Measurements from ENCODE around the gene MYH9. TPM values are rescaled to one million over a fixed set of nuclear protein-coding genes. Genes with fewer than 3 reads are reported as not detected.

Gene MYH9
- total RNA-seq, 2 experiments from 2014 or later, result 624 to 679 TPM

GRCh38 chr22:36243986-36244385 lies 143.8 kb downstream of the MYH9 start:
- ChIA-PET CTCF (interaction anchor here (1.5 to 2.3 kb wide), 2 partner anchors 9 to 243 kb away, joined by 5 to 6 read pairs; partner anchors contain the start of gene APOL1), POLR2A (no interaction called here)
- Mint-ChIP-seq H3K9me3 (peaks cover 8% of the 10 kb centered on the region), H3K27me3 (no peaks in the 10 kb centered on the region), H3K4me1 (ENCODE audit: low read depth) (peaks cover 12% of the 10 kb centered on the region), H3K27ac (no peak overlapping the region), H3K4me3 (no peak overlapping the region), H3K36me3 (ENCODE audit: low read depth) (peaks cover 5% of the 10 kb centered on the region)
- no peak for DNase-seq
- intact Hi-C loops (cut with micrococcal nuclease), result no loop called here
- TF ChIP-seq CTCF (IDR thresholded peaks at IDR 0.05), result no peak
- no peak for ATAC-seq

- Mint-ChIP-seq H3K27me3 (no peaks in the 10 kb centered on the region), H3K4me3 (peak within 1 kb of the TSS; percentile 98), H3K27ac (peak within 1 kb of the TSS; percentile 97), H3K9me3 (peaks cover 6% of the 10 kb centered on the region), H3K4me1 (ENCODE audit: low read depth) (peaks cover 49% of the 10 kb centered on the region), H3K36me3 (ENCODE audit: low read depth) (peaks cover 48% of the 10 kb centered on the region)
- peak; percentile 93 for DNase-seq
- peak; percentile 95 for ATAC-seq
- ChIA-PET POLR2A (interaction anchor here (0.6 to 4.1 kb wide), 11 partner anchors 11 to 138 kb away, joined by 3 to 24 read pairs (median 4); partner anchors contain the start of gene APOL1), CTCF (interaction anchor here (0.9 to 5.0 kb wide), 27 partner anchors 8 to 290 kb away, joined by 3 to 35 read pairs (median 5); partner anchors contain the start of genes APOL1 and EIF3D)
- peak; percentile 39 for TF ChIP-seq CTCF (IDR thresholded peaks at IDR 0.05)
- intact Hi-C loops (cut with micrococcal nuclease), result no loop called here
Measured at GRCh38 chr22:36239401-36240171, 148.2 kb downstream of the MYH9 start, which contains the start of gene APOL2. TSS of gene APOL2 (minus strand) at chr22:36239527. CDS start at chr22:36233162, 6,365 bp downstream.

- peaks cover 52% of the 10 kb centered on the region for H3K36me3 Mint-ChIP-seq (ENCODE audit: low read depth)
- peaks cover 54% of the 10 kb centered on the region for H3K4me1 Mint-ChIP-seq (ENCODE audit: low read depth)
- POLR2A ChIA-PET, result interaction anchor here (0.6 to 4.1 kb wide), 8 partner anchors 11 to 138 kb away, joined by 3 to 24 read pairs (median 4); partner anchors contain the start of gene APOL1
- CTCF ChIA-PET, result interaction anchor here (0.9 to 5.0 kb wide), 21 partner anchors 9 to 290 kb away, joined by 3 to 35 read pairs (median 6); partner anchors contain the start of genes APOL1 and EIF3D
- peak overlapping the region; percentile 98 for H3K4me3 Mint-ChIP-seq
- intact Hi-C loops (cut with micrococcal nuclease), result no loop called here
- TF ChIP-seq CTCF (IDR thresholded peaks at IDR 0.05), result no peak
- DNase-seq, result peak; percentile 30
- H3K27ac Mint-ChIP-seq, result peak overlapping the region; percentile 97
- no peaks in the 10 kb centered on the region for H3K27me3 Mint-ChIP-seq
- peaks cover 6% of the 10 kb centered on the region for H3K9me3 Mint-ChIP-seq
- ATAC-seq, result peak; percentile 24
Measured at GRCh38 chr22:36239150-36239400, 148.7 kb downstream of the MYH9 start.

GRCh38 chr22:36238373-36239149 lies 149.2 kb downstream of the MYH9 start:
- no peak for TF ChIP-seq CTCF (IDR thresholded peaks at IDR 0.05)
- Mint-ChIP-seq H3K27me3 (no peaks in the 10 kb centered on the region), H3K27ac (peak overlapping the region; percentile 97), H3K36me3 (ENCODE audit: low read depth) (peaks cover 56% of the 10 kb centered on the region), H3K9me3 (peaks cover 6% of the 10 kb centered on the region), H3K4me1 (ENCODE audit: low read depth) (peaks cover 58% of the 10 kb centered on the region), H3K4me3 (peak overlapping the region; percentile 98)
- DNase-seq (peak; percentile 28), ATAC-seq (peak; percentile 12)
- POLR2A ChIA-PET, result interaction anchor here (0.6 to 4.1 kb wide), 15 partner anchors 11 to 139 kb away, joined by 3 to 24 read pairs (median 4); partner anchors contain the start of gene APOL1
- CTCF ChIA-PET, result interaction anchor here (0.7 to 5.0 kb wide), 28 partner anchors 9 to 248 kb away, joined by 3 to 35 read pairs (median 5); partner anchors contain the start of gene APOL1
- intact Hi-C loops (cut with micrococcal nuclease), result no loop called here
